SK-N-SH treated with all-trans-retinoic acid at 6 μM for 48 hours (cell line): ENCODE results near the gene LGALS7.

Source experiments
- ARNTL ChIP-seq: fragments of 450-650 bp; formaldehyde crosslinking; IDR thresholded peaks from 2 replicates; pipeline ENCODE4 v1.5.0; 2020; ENCODE audit warnings: low read depth, mild to moderate bottlenecking, moderate library complexity, borderline replicate concordance
- CREB5 ChIP-seq: fragments of 250-450 bp; sonication (Bioruptor Pico); IDR thresholded peaks from 2 replicates; pipeline ENCODE4 v1.5.1; 2020; ENCODE audit warnings: low read depth, mild to moderate bottlenecking, moderate library complexity
- ESRRG ChIP-seq: fragments of 250-450 bp; sonication (Bioruptor Pico); IDR thresholded peaks from 2 replicates; pipeline ENCODE4 v1.6.1; 2021; ENCODE audit warnings: mild to moderate bottlenecking
- ISL1 ChIP-seq: fragments of 250-450 bp; sonication (Bioruptor Pico); IDR thresholded peaks from 2 replicates; pipeline ENCODE4 v2.1.2; 2022; ENCODE audit warnings: mild to moderate bottlenecking, moderate library complexity
- POU6F1 ChIP-seq: fragments of 250-450 bp; sonication (Bioruptor Pico); IDR thresholded peaks from 2 replicates; pipeline ENCODE4 v1.8.0; 2021; ENCODE audit warnings: low read depth, mild to moderate bottlenecking, moderate library complexity, borderline replicate concordance
- RARB ChIP-seq: fragments of 250-450 bp; sonication (Bioruptor Pico); IDR thresholded peaks from 2 replicates; pipeline ENCODE4 v1.8.0; 2021; ENCODE audit warnings: mild to moderate bottlenecking, moderate library complexity
- ZFP30 ChIP-seq: fragments of 450-650 bp; formaldehyde crosslinking; IDR thresholded peaks from 2 replicates; pipeline ENCODE4 v1.5.0; 2022; ENCODE audit warnings: mild to moderate bottlenecking, moderate library complexity
- ZNF565 ChIP-seq: fragments of 450-650 bp; formaldehyde crosslinking; conservative IDR thresholded peaks from 2 replicates; pipeline ENCODE4 v1.5.0; 2020; ENCODE audit warnings: low read depth, mild to moderate bottlenecking, moderate library complexity

- TF ChIP-seq RARB (CRISPR knock-in tag) (no peak), POU6F1 (CRISPR knock-in tag) (no peak), ESRRG (no peak), ARNTL (CRISPR knock-in tag) (no peak), ISL1 (CRISPR knock-in tag) (no peak), ZNF565 (CRISPR knock-in tag) (no peak), ZFP30 (no peak), CREB5 (no peak)
Observed at GRCh38 chr19:38726284-38726673, 47.0 kb downstream of the LGALS7 start.
